Motor neuron (in vitro differentiated cells): ENCODE data around the gene TRIM29. TPM values are rescaled to one million over a fixed set of nuclear protein-coding genes. Genes with fewer than 3 reads are reported as not detected.

Experiments used
- ATAC-seq, 8 experiments: fragments of 200-7000 bp; cut with Tn5 transposase; replicated peaks in 6 of 8; 2 replicates each; pipeline ENCODE4 v1.8.0; 2021; ENCODE audit warnings: mild to moderate bottlenecking in 8 of 8, moderate library complexity in 8 of 8
- H3K27ac ChIP-seq, 2 donors: fragments of 250-450 bp; sonication (Bioruptor Pico); 2 replicates each; pipeline ENCODE4 v1.9.0; 2021; ENCODE audit warnings: antibody characterized with exemption in 2 of 2, mild to moderate bottlenecking in 2 of 2, moderate library complexity in 1 of 2
- H3K4me1 ChIP-seq, 2 donors: fragments of 250-450 bp; sonication (Bioruptor Pico); replicated peaks in 1 of 2; 2 replicates each; pipeline ENCODE4 v1.6.1; 2021; ENCODE audit warnings: antibody characterized with exemption in 2 of 2, mild to moderate bottlenecking in 2 of 2, moderate library complexity in 1 of 2
- H3K4me3 ChIP-seq, 5 donors: fragments of 250-450 bp; sonication (Bioruptor Pico); 2 replicates each; pipeline ENCODE4 v1.9.0; 2021; ENCODE audit warnings: antibody characterized with exemption in 5 of 5, mild to moderate bottlenecking in 5 of 5, moderate library complexity in 4 of 5
- WGBS, 10 experiments: fragments of 450-650 bp; shearing (Covaris generic); methylation state at CpG; one replicate each; pipeline ENCODE4 v1.0.0; 2022; 5-methylcytosine and 5-hydroxymethylcytosine counted together
- in situ Hi-C, 9 experiments: fragments of 400-800 bp; cut with MboI; loops; one replicate each; pipeline ENCODE4 v1.15.0; 2021; ENCODE audit warnings: low sequenced_read_pairs in 9 of 9, low pct_unique_long_range_greater_than_20kb in 2 of 9; ENCODE audit not compliant: unreplicated experiment in 9 of 9
- total RNA-seq, 8 experiments: library from RNA; unstranded; fragments of 300-600 nt; gene quantifications; 2 replicates each; pipeline versions ENCODE4 v1.2.3 to v1.2.4, GENCODE V29; 2022

Gene TRIM29, protein sequence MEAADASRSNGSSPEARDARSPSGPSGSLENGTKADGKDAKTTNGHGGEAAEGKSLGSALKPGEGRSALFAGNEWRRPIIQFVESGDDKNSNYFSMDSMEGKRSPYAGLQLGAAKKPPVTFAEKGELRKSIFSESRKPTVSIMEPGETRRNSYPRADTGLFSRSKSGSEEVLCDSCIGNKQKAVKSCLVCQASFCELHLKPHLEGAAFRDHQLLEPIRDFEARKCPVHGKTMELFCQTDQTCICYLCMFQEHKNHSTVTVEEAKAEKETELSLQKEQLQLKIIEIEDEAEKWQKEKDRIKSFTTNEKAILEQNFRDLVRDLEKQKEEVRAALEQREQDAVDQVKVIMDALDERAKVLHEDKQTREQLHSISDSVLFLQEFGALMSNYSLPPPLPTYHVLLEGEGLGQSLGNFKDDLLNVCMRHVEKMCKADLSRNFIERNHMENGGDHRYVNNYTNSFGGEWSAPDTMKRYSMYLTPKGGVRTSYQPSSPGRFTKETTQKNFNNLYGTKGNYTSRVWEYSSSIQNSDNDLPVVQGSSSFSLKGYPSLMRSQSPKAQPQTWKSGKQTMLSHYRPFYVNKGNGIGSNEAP
- 1 to 10 TPM in 4 of 8 experiments, under 1 TPM in 4; 0.16 to 4.4 (median 0.91) TPM for total RNA-seq

GRCh38 chr11:120137611-120138521, at the start of gene TRIM29:
TSS of gene TRIM29 (minus strand) at chr11:120138113. CDS start at chr11:120138031, 82 bp downstream.
- in situ Hi-C loops = no loop called here
- peak in 3 of 8 experiments; percentile 20 to 72 (median 39) for ATAC-seq
- no peak within 1 kb of the TSS for H3K27ac ChIP-seq
- no peak within 1 kb of the TSS for H3K4me3 ChIP-seq
- H3K4me1 ChIP-seq = no peaks in the 10 kb centered on the region
- WGBS, 10 experiments = 59 to 87% (median 70%) methylated on average over 3 to 6 of the region's 41 CpGs; no CpG with 5 or more reads in 4 of the 10 experiments

DNA sequence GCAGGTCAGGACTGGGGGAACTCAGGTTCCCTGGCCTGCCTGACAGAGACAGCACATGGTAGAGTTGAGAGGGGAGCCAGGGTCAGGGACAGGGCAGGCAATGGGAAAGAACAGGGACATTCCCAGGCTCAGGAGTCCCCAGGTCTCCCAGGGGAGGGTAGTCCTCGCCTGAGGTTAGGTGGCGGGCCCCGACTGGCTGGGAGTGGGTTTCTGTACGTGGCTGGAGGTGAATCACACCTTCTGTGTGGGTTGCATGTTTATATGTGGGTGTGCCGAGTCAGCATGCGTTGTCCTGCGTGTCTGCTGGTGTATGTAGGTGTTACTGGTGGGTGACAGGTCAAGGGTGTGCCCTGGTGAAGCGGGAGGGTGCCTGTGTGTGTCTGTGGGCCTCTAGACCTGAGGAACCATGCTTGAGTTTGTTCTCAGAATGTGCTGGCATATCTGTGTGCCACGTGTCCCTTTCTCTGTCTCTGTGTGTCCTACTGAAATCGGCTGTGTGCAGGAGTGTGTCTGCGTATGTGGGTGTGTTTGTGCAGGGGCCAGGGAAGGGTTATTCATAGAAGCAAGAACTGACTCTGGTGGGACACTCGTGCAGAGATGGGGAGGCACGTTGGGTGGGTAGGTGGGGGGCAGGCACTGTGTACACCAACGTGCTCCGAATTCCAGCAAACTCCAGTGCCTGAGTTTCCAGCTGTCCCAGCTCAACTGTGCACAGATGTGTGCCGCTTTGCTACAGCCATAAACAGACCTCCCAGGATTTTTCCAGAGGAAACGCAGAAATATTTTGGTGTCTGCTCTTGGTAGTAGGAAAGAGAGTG, 49.1 kb upstream of the TRIM29 start:
- in situ Hi-C loops = no loop called here
- H3K4me3 ChIP-seq = no peak overlapping the region
- ATAC-seq = peak; percentile 13 to 67 (median 48)
- peaks cover 50 to 58% of the 10 kb centered on the region in 2 donors for H3K4me1 ChIP-seq
- WGBS, 10 experiments = 0 to 62% (median 10%) methylated on average over 2 to 8 of the region's 17 CpGs; no CpG with 5 or more reads in 5 of the 10 experiments
- no peak overlapping the region for H3K27ac ChIP-seq

DNA sequence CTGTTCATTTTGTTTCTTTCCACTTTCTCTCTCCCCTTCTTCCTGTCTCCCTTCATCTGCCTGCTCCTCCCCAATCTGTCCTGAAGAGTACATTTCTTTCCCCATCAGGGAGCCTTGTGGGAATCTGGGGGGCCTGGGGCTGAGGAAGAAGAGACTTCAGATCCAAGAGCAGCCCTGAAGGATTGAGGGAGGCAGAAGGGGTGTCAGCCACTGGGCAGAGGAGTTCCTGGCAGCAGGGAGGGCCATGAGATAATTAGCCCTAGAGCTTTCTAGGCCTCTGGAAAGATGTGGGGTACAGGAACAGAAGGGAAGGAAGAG, 48.5 kb upstream of the TRIM29 start:
- in situ Hi-C loops = no loop called here
- H3K27ac ChIP-seq = no peak overlapping the region
- H3K4me1 ChIP-seq = peaks cover 53 to 63% of the 10 kb centered on the region in 2 donors
- no peak overlapping the region for H3K4me3 ChIP-seq
- ATAC-seq = peak in 3 of 8 experiments; percentile 3 to 32 (median 17)

- WGBS, 10 experiments = 27 to 80% (median 45%) methylated on average over 1 to 3 of the region's 3 CpGs; no CpG with 5 or more reads in 4 of the 10 experiments
- in situ Hi-C loops = no loop called here
- Histone ChIP-seq H3K4me3 (no peak overlapping the region), H3K27ac (no peak overlapping the region), H3K4me1 (peaks cover 58 to 63% of the 10 kb centered on the region in 2 donors)
- peak in 2 of 8 experiments; percentile 7 to 24 for ATAC-seq
Observed at GRCh38 chr11:120185706-120186455, 48.0 kb upstream of the TRIM29 start.

GRCh38 chr11:120184946-120185705, 47.2 kb upstream of the TRIM29 start:
- WGBS, 10 experiments = 67% methylated on average over 1 of the region's 7 CpGs; no CpG with 5 or more reads in 9 of the 10 experiments
- Histone ChIP-seq H3K4me3 (no peak overlapping the region), H3K4me1 (peaks cover 61 to 70% of the 10 kb centered on the region in 2 donors), H3K27ac (no peak overlapping the region)
- in situ Hi-C loops = no loop called here
- peak; percentile 2 to 63 (median 32) for ATAC-seq

GRCh38 chr11:120184371-120184945, 46.5 kb upstream of the TRIM29 start:
- in situ Hi-C loops = no loop called here
- Histone ChIP-seq H3K4me3 (no peak overlapping the region), H3K4me1 (peaks cover 64 to 74% of the 10 kb centered on the region in 2 donors), H3K27ac (no peak overlapping the region)
- no peak for ATAC-seq
- WGBS, 10 experiments = 20 to 92% (median 68%) methylated on average over 1 to 7 of the region's 11 CpGs; no CpG with 5 or more reads in 1 of the 10 experiments

- in situ Hi-C loops = no loop called here
- H3K4me3 ChIP-seq = no peak overlapping the region
- ATAC-seq = no peak
- 80 to 100% (median 96%) methylated on average over 1 to 2 of the region's 7 CpGs; no CpG with 5 or more reads in 4 of the 10 experiments for WGBS, 10 experiments
- H3K4me1 ChIP-seq = peaks cover 64 to 76% of the 10 kb centered on the region in 2 donors
- no peak overlapping the region for H3K27ac ChIP-seq
Observed at GRCh38 chr11:120183701-120184141, 45.8 kb upstream of the TRIM29 start.

DNA sequence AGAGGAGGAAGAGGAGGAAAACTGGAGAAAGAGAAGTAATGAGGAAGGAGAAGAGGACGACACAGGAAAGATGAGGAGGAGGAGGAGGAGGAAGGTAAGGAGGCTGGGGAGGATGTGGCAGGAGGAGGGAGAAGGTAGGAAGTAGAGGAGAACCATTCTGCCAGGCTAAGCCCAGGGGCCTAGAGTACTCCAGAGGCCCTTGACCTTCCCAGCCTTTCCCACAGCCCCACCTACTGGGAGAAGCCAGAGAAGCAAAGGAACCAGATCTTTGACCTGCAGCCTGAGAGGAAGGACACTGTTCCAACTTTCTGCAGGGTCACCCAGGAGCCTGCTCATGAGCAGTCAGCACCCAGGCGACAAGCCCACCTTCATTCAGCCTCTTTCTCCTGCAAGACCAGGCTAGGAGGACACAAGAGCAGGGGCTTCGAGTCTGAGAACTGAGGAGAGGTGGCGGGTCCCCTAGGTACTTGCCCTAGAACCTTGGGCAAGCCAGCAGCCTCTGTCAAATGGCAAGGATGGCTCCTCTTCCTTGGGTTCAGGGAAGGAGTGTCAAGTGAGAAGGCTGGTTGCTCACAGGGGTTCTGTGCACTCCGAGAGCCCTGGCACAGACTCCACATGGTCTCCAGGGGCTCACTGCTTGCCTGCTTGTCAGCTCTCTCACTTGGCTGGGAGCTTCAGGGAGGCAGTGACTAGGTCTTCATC, 45.0 kb upstream of the TRIM29 start:
- H3K27ac ChIP-seq = no peak overlapping the region
- H3K4me3 ChIP-seq = no peak overlapping the region
- in situ Hi-C loops = no loop called here
- H3K4me1 ChIP-seq = peaks cover 61 to 73% of the 10 kb centered on the region in 2 donors
- peak in 1 of 8 experiments; percentile 63 for ATAC-seq
- 0 to 100% (median 81%) methylated on average over 1 to 3 of the region's 5 CpGs; no CpG with 5 or more reads in 3 of the 10 experiments for WGBS, 10 experiments

DNA sequence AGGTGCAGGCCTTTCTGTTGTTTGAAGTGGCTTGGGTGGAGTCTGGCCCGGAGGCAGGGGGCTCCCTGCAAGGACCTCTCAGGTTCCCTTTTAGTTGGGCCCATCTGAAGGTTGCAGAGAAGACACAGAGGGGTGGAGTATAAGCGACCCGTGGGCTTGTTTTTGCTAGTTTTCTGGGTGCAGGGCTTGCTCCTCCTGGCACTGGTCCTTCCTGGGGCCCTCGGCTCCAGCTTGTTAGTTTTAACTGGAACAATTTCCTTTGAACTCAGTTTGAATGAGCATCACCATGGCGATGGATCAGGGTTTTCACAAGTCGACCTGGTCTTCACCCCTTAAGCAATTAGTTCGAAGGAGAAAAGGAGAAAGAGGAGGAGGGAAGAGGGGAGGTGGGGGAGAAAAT, 44.5 kb upstream of the TRIM29 start:
- 0 to 65% (median 28%) methylated on average over 1 to 6 of the region's 7 CpGs; no CpG with 5 or more reads in 2 of the 10 experiments for WGBS, 10 experiments
- in situ Hi-C loops = no loop called here
- no peak overlapping the region for H3K4me3 ChIP-seq
- no peak overlapping the region for H3K27ac ChIP-seq
- H3K4me1 ChIP-seq = peaks cover 55 to 67% of the 10 kb centered on the region in 2 donors
- ATAC-seq = no peak

DNA sequence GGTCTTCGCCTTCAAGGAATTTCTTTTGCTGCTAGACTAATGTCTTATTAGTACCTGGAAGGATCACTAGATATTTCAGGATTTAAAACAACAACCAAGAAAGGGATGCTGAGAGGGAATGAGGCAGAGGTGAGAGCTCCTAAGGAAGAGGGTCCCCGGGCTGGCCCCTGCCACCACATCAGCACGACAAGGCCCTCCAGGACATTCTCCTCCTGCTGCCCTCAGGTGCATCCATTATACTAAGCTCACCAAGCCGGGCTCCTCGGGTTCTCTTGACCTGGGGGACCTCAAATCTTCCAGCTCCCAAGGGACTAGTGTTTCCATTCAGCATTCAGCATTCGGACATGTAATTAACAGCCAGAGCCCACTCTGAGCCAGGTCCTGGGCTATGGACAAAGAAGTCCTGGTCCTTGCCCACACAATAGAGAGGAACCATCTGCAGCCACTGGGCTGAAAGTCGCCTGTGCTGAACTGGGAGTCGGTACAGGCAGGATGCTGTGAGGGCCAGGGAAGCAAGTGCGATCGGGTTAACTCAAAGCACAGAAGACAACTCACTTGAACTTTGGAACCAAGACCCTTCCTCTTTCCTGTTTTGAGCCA, 43.6 kb upstream of the TRIM29 start:
- Histone ChIP-seq H3K4me1 (peaks cover 46 to 58% of the 10 kb centered on the region in 2 donors), H3K27ac (no peak overlapping the region), H3K4me3 (no peak overlapping the region)
- WGBS, 10 experiments = 74 to 94% (median 90%) methylated on average over 2 to 6 of the region's 10 CpGs; no CpG with 5 or more reads in 1 of the 10 experiments
- ATAC-seq = no peak
- in situ Hi-C loops = no loop called here
